Endothelial cell of umbilical vein (primary cell): Measurements from ENCODE around the gene ACKR3. TPM values are rescaled to one million over a fixed set of nuclear protein-coding genes. Genes with fewer than 3 reads are reported as not detected.

Experiments
- BruUV-seq: library from RNA; stranded (reverse); fragments of 400-500 nt; replicated peaks from 2 replicates; lab custom pipeline; 2021; lab: Mats Ljungman, UMichigan
- CTCF ChIA-PET: fragments of 300-600, 350-600 bp; sonication (Branson Sonifier 250); formaldehyde crosslinking; loops from one replicate; lab custom pipeline; 2021; ENCODE audit warnings: antibody characterized with exemption, inconsistent platforms; lab: Charles Lee
- POLR2A ChIA-PET: fragments of 300-600, 350-600 bp; sonication (Branson Sonifier 250); formaldehyde crosslinking; loops from one replicate; lab custom pipeline; 2021; ENCODE audit warnings: antibody characterized with exemption, inconsistent platforms; lab: Charles Lee
- DNase-seq: peaks from one replicate; pipeline ENCODE4 v3.0.0-alpha.2; 2011; ENCODE audit warnings: low read depth, low spot score
- FAIRE-seq: peaks from 2 replicates; lab custom pipeline; 2011; peaks lifted over from hg19 to GRCh38; lab: Jason Lieb, UNC
- H2AFZ ChIP-seq: 2 replicates; pipeline ENCODE4 v1.6.0; 2012; ENCODE audit warnings: low read depth, low read length, control low read depth, inconsistent platforms
- H3K27ac ChIP-seq: 2 replicates; pipeline ENCODE4 v1.5.1; 2011; ENCODE audit warnings: low read depth, mild to moderate bottlenecking, control low read depth, low read length, moderate library complexity; ENCODE audit not compliant: insufficient read depth
- H3K27me3 ChIP-seq, 2 experiments: 2 replicates each; pipeline versions ENCODE4 v1.6.0 to v1.6.1; 2011; ENCODE audit warnings: low read length in 2 of 2, mixed read lengths in 1 of 2; ENCODE audit not compliant: control insufficient read depth in 2 of 2, insufficient read depth in 2 of 2
- H3K36me3 ChIP-seq, 2 experiments: 2 replicates in 1 of 2; 3 replicates in 1 of 2; pipeline ENCODE4 v1.5.1; 2011; ENCODE audit warnings: low read length in 2 of 2, mild to moderate bottlenecking in 1 of 2, moderate library complexity in 1 of 2; ENCODE audit not compliant: control insufficient read depth in 2 of 2, insufficient read depth in 2 of 2; ENCODE audit errors: extremely low read depth in 1 of 2
- H3K4me1 ChIP-seq: 3 replicates; pipeline ENCODE4 v1.5.1; 2011; ENCODE audit warnings: mild to moderate bottlenecking, low read length; ENCODE audit not compliant: control insufficient read depth, insufficient read depth; ENCODE audit errors: extremely low read depth
- H3K4me2 ChIP-seq: 2 replicates; pipeline ENCODE4 v1.6.1; 2011; ENCODE audit warnings: low read length, control low read depth, mixed read lengths; ENCODE audit not compliant: insufficient read depth
- H3K4me3 ChIP-seq, 3 experiments: fragments of 200-600 bp in 1 of 3; sonication (generic), shearing (Covaris generic) in 1 of 3; replicated peaks in 1 of 3; 2 replicates each; pipeline ENCODE4 v1.5.1; 2011 to 2016; ENCODE audit warnings: control low read depth in 3 of 3, low read length in 3 of 3, mild to moderate bottlenecking in 2 of 3, inconsistent platforms in 1 of 3, low read depth in 1 of 3, moderate library complexity in 1 of 3; ENCODE audit not compliant: insufficient read depth in 1 of 3
- H3K79me2 ChIP-seq: 2 replicates; pipeline ENCODE4 v1.6.0; 2012; ENCODE audit warnings: low read length, inconsistent platforms; ENCODE audit not compliant: control insufficient read depth, insufficient read depth
- H3K9ac ChIP-seq: replicated peaks from 2 replicates; pipeline ENCODE3; 2011; ENCODE audit warnings: low read length, control low read depth; ENCODE audit not compliant: insufficient read depth; ENCODE audit errors: extremely low read depth
- H3K9me1 ChIP-seq: replicated peaks from 3 replicates; pipeline ENCODE4 v1.6.0; 2011; ENCODE audit warnings: mild to moderate bottlenecking, low read length; ENCODE audit not compliant: control insufficient read depth, insufficient read depth; ENCODE audit errors: extremely low read depth
- H3K9me3 ChIP-seq: replicated peaks from 2 replicates; pipeline ENCODE4 v1.5.1; 2012; ENCODE audit warnings: low read length, inconsistent platforms; ENCODE audit not compliant: control insufficient read depth, insufficient read depth
- H4K20me1 ChIP-seq: replicated peaks from 2 replicates; pipeline ENCODE3; 2011; ENCODE audit warnings: mild to moderate bottlenecking, low read length; ENCODE audit not compliant: control insufficient read depth, insufficient read depth; ENCODE audit errors: extremely low read depth
- CTCF ChIP-seq, 2 donors: IDR thresholded peaks; 1 replicate in 1 of 2; 2 replicates in 1 of 2; pipeline ENCODE4 v1.5.1; 2011; ENCODE audit warnings: low read length in 2 of 2, mild to moderate bottlenecking in 2 of 2, moderate library complexity in 2 of 2, control low read depth in 1 of 2, inconsistent platforms in 1 of 2, low read depth in 1 of 2; ENCODE audit not compliant: insufficient read depth in 1 of 2; ENCODE audit errors: extremely low read depth in 1 of 2
- EZH2 ChIP-seq: IDR thresholded peaks from 2 replicates; pipeline ENCODE4 v1.6.1; 2012; ENCODE audit warnings: borderline replicate concordance, low read depth, mild to moderate bottlenecking, moderate library complexity, low read length, inconsistent platforms; ENCODE audit not compliant: severe bottlenecking
- FOS ChIP-seq: IDR thresholded peaks from 2 replicates; pipeline ENCODE4 v1.6.1; 2011; ENCODE audit warnings: mild to moderate bottlenecking, low read length, moderate library complexity, borderline replicate concordance; ENCODE audit not compliant: insufficient read depth
- GATA2 ChIP-seq: IDR thresholded peaks from 2 replicates; pipeline ENCODE4 v1.7.0; 2011; ENCODE audit warnings: low read depth, mild to moderate bottlenecking, moderate library complexity, mixed read lengths, low read length; ENCODE audit not compliant: insufficient read length, insufficient read depth
- JUN ChIP-seq: IDR thresholded peaks from 2 replicates; pipeline ENCODE4 v1.6.1; 2011; ENCODE audit warnings: borderline replicate concordance, low read depth; ENCODE audit not compliant: insufficient read length, insufficient read depth
- MAX ChIP-seq: IDR thresholded peaks from 2 replicates; pipeline ENCODE4 v1.6.1; 2011; ENCODE audit not compliant: insufficient read depth, insufficient read length
- MYC ChIP-seq: IDR thresholded peaks from one replicate; pipeline ENCODE4 v1.6.1; 2011; ENCODE audit warnings: mild to moderate bottlenecking, low read depth, low read length
- POLR2A ChIP-seq: IDR thresholded peaks from 2 replicates; pipeline ENCODE4 v1.6.1; 2012; ENCODE audit warnings: low read depth, mild to moderate bottlenecking, control low read depth, low read length
- POLR2AphosphoS5 ChIP-seq: IDR thresholded peaks from 2 replicates; pipeline ENCODE4 v1.6.1; 2012; ENCODE audit warnings: low read depth, mild to moderate bottlenecking, control low read depth, low read length, moderate library complexity; ENCODE audit not compliant: insufficient read depth
- dilution Hi-C: fragments of 300-500 bp; cut with MboI; formaldehyde crosslinking; loops from one replicate; pipeline ENCODE4 v1.15.0; 2019; ENCODE audit warnings: low sequenced_read_pairs; ENCODE audit not compliant: extremely low pct_ligation_motif_present
- intact Hi-C: fragments of 100-400 bp; cut with micrococcal nuclease; formaldehyde crosslinking; loops from one replicate; pipeline ENCODE4 v1.10.0; 2022
- polyA plus RNA-seq, 4 experiments: library from polyadenylated mRNA; depleted of rRNA in 3 of 4; stranded (reverse) in 3 of 4; unstranded in 1 of 4; fragments of >200 nt; gene quantifications; 2 replicates each; pipeline versions ENCODE4 v1.2.1 to v1.2.3, GENCODE V29; 2011 to 2012; ENCODE audit warnings: missing spikeins in 1 of 4
- total RNA-seq: library from RNA; stranded (reverse); gene quantifications from 2 replicates; pipeline ENCODE4 v1.2.3, GENCODE V29; 2021

Gene ACKR3
- total and polyA plus RNA-seq, 2 donors (not counting 3 experiments of a cell fraction or from before 2014, with no cell fraction given): 31.1 to 428 TPM

DNA sequence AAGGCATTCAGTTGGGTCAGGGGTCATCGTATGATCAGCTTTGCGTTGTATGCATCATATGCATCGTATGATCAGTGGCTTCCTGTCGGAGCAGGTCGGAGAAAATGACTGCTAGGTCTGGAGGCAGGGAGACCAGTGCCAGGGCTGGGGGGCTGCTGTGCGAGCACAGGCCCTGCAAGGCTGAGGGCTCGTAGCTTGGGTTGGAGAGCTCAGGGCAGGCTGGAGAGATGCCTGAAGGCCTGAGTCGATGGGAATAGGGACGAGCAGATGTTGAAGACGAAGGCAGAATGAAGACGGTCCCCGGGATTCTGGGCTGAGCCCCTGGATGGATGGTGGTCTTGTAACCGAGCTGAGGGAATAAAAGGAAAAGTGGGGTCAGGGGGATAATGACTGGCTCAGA, 25.3 kb upstream of the ACKR3 start:
- no peak overlapping the region for H3K4me2 ChIP-seq
- dilution Hi-C loops (no loop called here), intact Hi-C loops (no loop called here)
- no peak overlapping the region for H3K9ac ChIP-seq
- H3K9me1 ChIP-seq: no peaks in the 10 kb centered on the region
- CTCF ChIA-PET: interaction anchor here (0.6 kb wide), 1 partner anchor 17 kb away, joined by 4 read pairs; no protein-coding TSS in a partner anchor
- TF ChIP-seq MAX (no peak), MYC (no peak), CTCF (IDR thresholded peaks at IDR 0.05; ENCODE audit: extremely low read depth in 1 of 2, insufficient read depth in 1 of 2, low read depth in 1 of 2, low read length in 2 of 2) (no peak), POLR2A (no peak), GATA2 (no peak), EZH2 (no peak), JUN (no peak), POLR2AphosphoS5 (no peak), FOS (no peak)
- H4K20me1 ChIP-seq: no peaks in the 10 kb centered on the region
- POLR2A ChIA-PET: no interaction called here
- no TSS peak for BruUV-seq
- no peaks in the 10 kb centered on the region for H3K4me1 ChIP-seq
- H3K9me3 ChIP-seq: no peaks in the 10 kb centered on the region
- no peak for DNase-seq
- no peaks in the 10 kb centered on the region for H3K27me3 ChIP-seq
- no peaks in the 10 kb centered on the region for H3K36me3 ChIP-seq
- no peaks in the 10 kb centered on the region for H3K79me2 ChIP-seq
- H3K27ac ChIP-seq: no peak overlapping the region
- no peak overlapping the region for H2AFZ ChIP-seq
- FAIRE-seq: no peak
- no peak overlapping the region for H3K4me3 ChIP-seq
